ENCODE measurements around the gene WDFY2.
A peak's percentile ranks its signal among the peaks of the same experiment; 100 is the strongest.

The WDFY2 gene

DNA sequence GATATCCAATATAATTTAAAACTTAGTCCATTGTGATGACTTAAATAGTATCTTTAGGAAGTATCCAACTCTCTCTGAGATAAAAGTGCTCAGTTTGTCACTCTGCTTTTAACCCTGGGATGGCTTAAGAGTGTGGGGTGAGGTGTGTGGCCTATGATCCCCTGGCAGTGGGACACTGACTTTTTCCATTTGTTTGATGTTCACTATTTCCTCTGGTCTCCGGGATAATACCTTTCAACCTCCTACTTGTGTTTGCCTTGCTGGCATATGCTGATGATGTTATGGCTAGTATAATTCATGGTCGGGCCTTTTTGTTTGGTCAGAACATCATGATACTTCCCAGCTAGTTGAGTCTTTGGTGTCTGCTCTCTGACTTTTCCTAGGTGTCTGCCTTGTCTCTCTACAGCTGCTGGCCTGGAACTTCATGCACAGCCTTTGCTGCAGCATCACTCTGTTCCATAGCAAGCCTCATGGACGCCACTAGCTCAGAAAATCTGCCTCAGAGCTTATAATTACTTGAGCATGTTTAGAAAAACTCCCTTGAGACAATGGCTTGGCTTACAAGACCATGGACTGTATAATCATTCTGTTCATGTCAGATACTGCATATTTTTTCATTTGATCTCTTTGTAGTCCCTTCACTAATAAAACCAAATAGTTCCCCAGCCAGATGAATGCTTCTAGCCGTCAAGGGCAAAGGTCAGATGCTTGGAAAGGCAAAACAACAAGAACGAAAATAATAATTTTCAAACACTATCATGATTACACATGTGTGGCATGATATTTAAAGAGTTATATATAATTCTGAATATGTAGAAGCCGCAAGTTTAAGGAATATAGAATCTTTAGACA, 75.2 kb downstream of the WDFY2 start:
- DNase-seq (ENCODE audit: low read depth), result peak; percentile 69
- TF ChIP-seq, protein P1, sequence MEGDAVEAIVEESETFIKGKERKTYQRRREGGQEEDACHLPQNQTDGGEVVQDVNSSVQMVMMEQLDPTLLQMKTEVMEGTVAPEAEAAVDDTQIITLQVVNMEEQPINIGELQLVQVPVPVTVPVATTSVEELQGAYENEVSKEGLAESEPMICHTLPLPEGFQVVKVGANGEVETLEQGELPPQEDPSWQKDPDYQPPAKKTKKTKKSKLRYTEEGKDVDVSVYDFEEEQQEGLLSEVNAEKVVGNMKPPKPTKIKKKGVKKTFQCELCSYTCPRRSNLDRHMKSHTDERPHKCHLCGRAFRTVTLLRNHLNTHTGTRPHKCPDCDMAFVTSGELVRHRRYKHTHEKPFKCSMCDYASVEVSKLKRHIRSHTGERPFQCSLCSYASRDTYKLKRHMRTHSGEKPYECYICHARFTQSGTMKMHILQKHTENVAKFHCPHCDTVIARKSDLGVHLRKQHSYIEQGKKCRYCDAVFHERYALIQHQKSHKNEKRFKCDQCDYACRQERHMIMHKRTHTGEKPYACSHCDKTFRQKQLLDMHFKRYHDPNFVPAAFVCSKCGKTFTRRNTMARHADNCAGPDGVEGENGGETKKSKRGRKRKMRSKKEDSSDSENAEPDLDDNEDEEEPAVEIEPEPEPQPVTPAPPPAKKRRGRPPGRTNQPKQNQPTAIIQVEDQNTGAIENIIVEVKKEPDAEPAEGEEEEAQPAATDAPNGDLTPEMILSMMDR (conservative IDR thresholded peaks at IDR 0.05; ENCODE audit: low read length), result no peak
- no peak overlapping the region for H3K4me3 ChIP-seq (ENCODE audit: low read length)

DNA sequence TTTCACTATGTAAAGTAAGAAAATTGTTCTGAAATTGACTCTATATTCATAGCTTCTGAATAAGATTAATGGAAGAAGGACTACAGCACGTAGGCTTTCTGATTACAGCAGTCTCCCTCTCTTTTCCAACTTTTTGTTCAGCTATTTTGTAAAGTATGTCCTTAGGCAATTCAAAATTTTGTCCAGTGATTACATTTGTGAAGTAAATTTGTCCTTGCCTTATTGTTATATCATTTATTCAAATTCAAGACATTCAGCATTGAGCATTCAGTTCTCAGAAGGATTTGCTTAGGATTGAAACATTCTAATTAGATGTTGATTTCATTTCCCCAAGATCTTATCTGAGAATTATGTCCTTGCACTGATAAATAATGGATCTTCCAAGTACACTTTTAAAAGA, 76.6 kb downstream of the WDFY2 start:
- DNase-seq (ENCODE audit: low read depth), result no peak
- TF ChIP-seq, protein P1 (conservative IDR thresholded peaks at IDR 0.05; ENCODE audit: low read length), result no peak

DNA sequence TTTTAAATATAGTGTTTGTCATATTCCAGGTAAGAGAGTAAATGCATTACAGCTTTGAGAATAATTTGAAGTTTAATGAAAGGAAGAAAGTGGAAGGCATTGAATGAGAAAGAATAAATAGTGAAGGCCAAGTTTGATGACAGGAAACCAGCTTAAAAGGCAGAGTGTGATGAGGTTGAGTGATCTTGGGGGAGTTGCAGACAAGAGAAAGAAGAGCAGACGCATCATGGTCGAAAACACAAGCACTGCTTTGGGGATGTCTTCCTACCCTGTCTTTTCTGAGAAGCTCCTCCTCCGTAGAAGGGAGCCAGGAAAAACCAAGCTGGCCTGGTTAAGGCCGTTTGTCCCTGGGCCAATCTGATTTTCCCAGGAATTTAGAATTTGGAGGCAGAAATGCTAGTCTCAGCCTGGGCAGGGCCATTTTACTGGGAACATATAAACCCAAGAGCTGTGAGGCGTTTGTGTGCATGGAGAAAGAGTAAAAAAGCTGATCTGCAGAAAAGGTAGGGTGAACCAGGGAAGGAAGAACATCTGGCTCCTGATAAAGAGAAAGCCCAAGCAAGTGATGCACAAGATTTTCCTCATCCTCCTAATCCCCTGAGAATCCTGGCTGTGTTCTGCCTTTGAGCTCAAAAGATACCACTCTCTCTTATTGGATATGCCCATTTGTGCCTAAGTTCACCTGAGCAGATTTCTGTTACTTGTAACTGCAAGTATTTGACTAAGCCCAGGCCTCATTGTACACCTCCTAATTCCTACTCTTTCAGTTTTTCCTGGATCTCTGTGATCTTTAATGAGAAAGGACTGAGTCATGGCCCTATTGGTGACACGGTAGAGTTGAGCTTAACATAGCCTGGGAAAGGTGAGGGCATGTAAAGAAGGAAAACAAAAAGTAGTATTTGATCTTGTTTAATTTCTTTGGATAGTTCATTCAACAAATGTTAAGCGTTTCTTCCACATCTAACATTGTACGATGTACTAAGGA, 80.0 kb downstream of the WDFY2 start:
- no peak overlapping the region for H3K4me3 ChIP-seq (ENCODE audit: low read length)
- DNase-seq (ENCODE audit: low read depth), result peak; percentile 17
- TF ChIP-seq, protein P1 (conservative IDR thresholded peaks at IDR 0.05; ENCODE audit: low read length), result no peak

More for the DNA sequence above, 76.6 kb downstream of the WDFY2 start:
- H3K4me3 ChIP-seq (ENCODE audit: low read length), result no peak overlapping the region

DNA sequence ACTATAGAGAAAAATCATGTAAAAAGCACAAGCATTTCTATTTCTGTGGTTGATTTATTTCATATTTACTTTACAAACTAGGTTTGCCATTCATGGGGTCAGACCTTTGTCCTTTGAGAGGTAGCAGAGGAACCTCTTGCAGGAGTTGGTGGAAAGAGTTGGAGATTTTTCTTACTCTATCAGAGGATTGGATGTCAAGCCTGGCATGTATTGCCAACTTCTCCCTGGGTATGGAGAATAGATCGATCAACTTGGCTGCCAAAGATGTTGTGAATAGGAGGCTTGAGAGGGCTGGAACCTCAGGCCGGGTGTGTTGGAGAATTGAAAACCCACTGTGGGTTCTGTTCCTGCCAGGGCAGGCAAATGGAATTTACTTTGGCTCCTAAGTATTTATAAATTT, 81.2 kb downstream of the WDFY2 start:
- DNase-seq (ENCODE audit: low read depth), result no peak
- TF ChIP-seq, protein P1 (conservative IDR thresholded peaks at IDR 0.05; ENCODE audit: low read length), result no peak
- H3K4me3 ChIP-seq (ENCODE audit: low read length), result no peak overlapping the region

DNA sequence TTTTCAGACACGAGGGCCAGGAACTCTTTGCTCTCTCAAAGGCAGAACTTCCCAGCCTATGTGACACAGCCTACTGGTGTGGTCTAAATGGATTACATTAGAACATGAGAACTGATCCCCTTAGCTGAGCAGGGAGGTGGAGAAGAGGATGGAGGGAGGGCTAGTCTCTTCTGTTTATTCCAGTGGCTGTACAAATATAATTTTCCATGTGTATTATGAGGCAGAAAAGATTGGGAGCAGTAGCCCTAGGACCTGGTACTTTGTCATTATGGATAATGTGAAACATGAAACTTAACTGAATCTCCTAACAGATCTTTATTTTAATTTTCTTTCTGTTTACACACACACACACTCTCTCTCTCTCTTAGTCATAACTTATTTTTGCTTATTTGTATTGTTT, 82.1 kb downstream of the WDFY2 start:
- TF ChIP-seq, protein P1 (conservative IDR thresholded peaks at IDR 0.05; ENCODE audit: low read length), result no peak
- no peak for DNase-seq (ENCODE audit: low read depth)

DNA sequence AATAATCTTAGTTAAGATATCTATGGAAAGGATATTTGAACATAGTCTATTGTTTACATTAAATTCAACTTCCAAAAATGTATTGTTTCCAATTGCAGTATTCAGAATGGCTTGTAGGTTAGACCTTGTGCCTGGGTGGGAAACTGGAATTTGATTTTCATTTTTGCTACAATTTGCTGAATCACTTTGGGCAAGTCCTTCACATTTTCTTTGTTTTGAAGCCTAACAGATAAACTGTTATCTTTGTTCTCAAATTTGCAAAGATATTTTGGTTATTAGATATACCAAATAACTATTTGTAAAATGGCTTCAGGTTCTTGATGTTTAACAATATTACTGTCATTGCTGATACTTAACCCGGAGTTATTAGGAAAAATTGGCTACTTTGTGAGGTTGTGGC, 82.6 kb downstream of the WDFY2 start:
- no peak overlapping the region for H3K4me3 ChIP-seq (ENCODE audit: low read length)
- TF ChIP-seq, protein P1 (conservative IDR thresholded peaks at IDR 0.05; ENCODE audit: low read length), result no peak
- DNase-seq (ENCODE audit: low read depth), result no peak

More for the DNA sequence above, 82.1 kb downstream of the WDFY2 start:
- no peak overlapping the region for H3K4me3 ChIP-seq (ENCODE audit: low read length)

Data from AG10803 (cell line).